H1 (cell line): Measurements from ENCODE around the gene RBM47. TPM values are rescaled to one million over a fixed set of nuclear protein-coding genes. Genes with fewer than 3 reads are reported as not detected.

ENCODE experiments used
- ASH2L ChIP-seq: fragments of 200-600, 300-600 bp; sonication (generic); IDR thresholded peaks from one replicate; pipeline ENCODE4 v1.7.1; 2017; ENCODE audit warnings: low read length
- CEBPB ChIP-seq: IDR thresholded peaks from 2 replicates; pipeline ENCODE4 v1.6.1; 2012; ENCODE audit warnings: low read depth, low read length
- FOSL1 ChIP-seq: IDR thresholded peaks from 2 replicates; pipeline ENCODE4 v1.6.1; 2011; ENCODE audit warnings: mild to moderate bottlenecking, low read depth, low read length, moderate library complexity; ENCODE audit not compliant: insufficient read depth
- GABPA ChIP-seq: IDR thresholded peaks from 2 replicates; pipeline ENCODE4 v1.6.1; 2011; ENCODE audit warnings: mild to moderate bottlenecking, low read length, moderate library complexity, borderline replicate concordance; ENCODE audit not compliant: insufficient read depth
- HDAC2 ChIP-seq, 2 experiments: fragments of 300-600 bp in 1 of 2; sonication (generic) in 1 of 2; IDR thresholded peaks; 2 replicates each; pipeline ENCODE4 v1.6.1; 2011 to 2012; ENCODE audit warnings: low read depth in 2 of 2, low read length in 2 of 2, mild to moderate bottlenecking in 2 of 2, moderate library complexity in 2 of 2, borderline replicate concordance in 1 of 2, inconsistent platforms in 1 of 2
- JUN ChIP-seq: IDR thresholded peaks from 2 replicates; pipeline ENCODE4 v1.6.1; 2011; ENCODE audit warnings: low read depth, mild to moderate bottlenecking, improper control_type of control experiment, low read length
- KDM1A ChIP-seq: fragments of 200-600, 300-600 bp; sonication (generic); IDR thresholded peaks from 2 replicates; pipeline ENCODE4 v1.7.1; 2016; ENCODE audit warnings: mild to moderate bottlenecking, low read length, borderline replicate concordance
- KDM4A ChIP-seq: IDR thresholded peaks from one replicate; pipeline ENCODE4 v1.7.1; 2012; ENCODE audit warnings: low read depth, mild to moderate bottlenecking, moderate library complexity, low read length, inconsistent platforms; ENCODE audit not compliant: severe bottlenecking
- PHF8 ChIP-seq: fragments of 200-600 bp; sonication (generic); conservative IDR thresholded peaks from 2 replicates; pipeline ENCODE4 v1.7.1; 2012; ENCODE audit warnings: low read depth, mild to moderate bottlenecking, inconsistent platforms, low read length, moderate library complexity
- RNF2 ChIP-seq: fragments of 200-900, 300-1000 bp; sonication (generic); IDR thresholded peaks from 2 replicates; pipeline ENCODE4 v1.7.1; 2016; ENCODE audit warnings: borderline replicate concordance, low read depth, mild to moderate bottlenecking, antibody characterized with exemption, low read length; ENCODE audit not compliant: poor library complexity, severe bottlenecking; ENCODE audit errors: missing control alignments
- polyA plus RNA-seq, 7 experiments: library from polyadenylated mRNA; depleted of rRNA in 3 of 7; stranded (reverse) in 5 of 7; unstranded in 2 of 7; fragments of >200 nt in 5 of 7; fragments of 200-250 nt in 2 of 7; gene quantifications; 1 replicate in 5 of 7; 2 replicates in 1 of 7; 4 replicates in 1 of 7; pipeline versions ENCODE4 v1.2.1 to v1.2.3, GENCODE V29; 2011 to 2013; ENCODE audit warnings: missing spikeins in 2 of 7, mixed read lengths in 2 of 7
- total RNA-seq: library from RNA; stranded (reverse); fragmentation: NEBNext Ultra II Directional; extraction: Animal tissue kit (Norgen Biotek cat#: 25700); gene quantifications from 2 replicates; pipeline ENCODE4 v1.2.1, GENCODE V29; 2021
- TF ChIP-seq, protein P1 (sequence below): IDR thresholded peaks from 2 replicates; pipeline ENCODE4 v1.6.1; 2011; ENCODE audit warnings: low read depth, mild to moderate bottlenecking, low read length; ENCODE audit not compliant: insufficient read depth
- TF ChIP-seq, protein P2 (sequence below): IDR thresholded peaks from 2 replicates; pipeline ENCODE4 v1.6.1; 2012; ENCODE audit warnings: low read length, inconsistent platforms

The RBM47 gene
- total and polyA plus RNA-seq, 2 of the 8 experiments (the other 6 are each of a cell fraction or from before 2014, with no cell fraction given) = 42.8 to 78.9 TPM

DNA sequence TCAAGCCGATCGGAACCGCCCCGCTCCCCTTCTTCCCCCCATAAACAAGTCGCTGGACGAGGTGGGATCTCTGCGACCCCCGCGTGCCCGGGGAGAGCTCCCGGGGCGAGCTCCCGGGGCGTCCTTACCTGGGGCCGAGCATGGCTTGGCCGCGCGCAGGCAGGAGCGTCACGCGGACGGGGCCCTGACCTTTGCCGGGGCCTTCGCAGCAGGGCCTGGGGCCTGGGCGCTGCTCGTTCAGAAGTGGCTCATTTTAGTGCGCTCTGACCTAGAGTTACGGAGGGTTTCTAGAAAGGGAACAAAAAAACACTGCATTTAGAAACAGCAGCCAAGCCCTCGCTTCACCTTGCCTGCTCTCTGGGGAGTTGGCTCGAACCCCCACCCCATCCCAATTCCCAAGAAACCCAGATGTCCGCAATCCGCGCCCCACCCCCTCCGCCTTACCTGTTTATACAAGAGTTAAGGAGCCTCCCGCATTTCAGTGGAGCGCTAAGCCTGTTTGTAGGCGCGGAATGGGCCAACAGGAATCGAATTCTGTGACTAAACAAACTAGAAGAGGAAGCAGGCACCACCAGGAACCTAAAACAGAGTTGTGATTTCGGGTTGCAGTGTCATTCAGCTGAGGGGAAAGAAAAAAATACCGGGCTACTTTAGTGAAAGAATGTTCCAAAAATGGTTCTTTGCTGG lies 814 bp upstream of the RBM47 start (continued):
- TF ChIP-seq FOSL1 (no peak), GABPA (no peak), JUN (no peak), PHF8 (0 out of 2 replicates have a peak, but pooled peaks have one; percentile 10), RNF2 (no peak), ASH2L (peak; percentile 54), KDM1A (no peak), HDAC2 (IDR thresholded peaks at IDR 0.05; ENCODE audit: borderline replicate concordance in 1 of 2, low read depth in 2 of 2, low read length in 2 of 2) (peak in 1 of 2 experiments; percentile 31; a peak in 1 of 4 replicates), CEBPB (no peak), KDM4A (peak; percentile 19)
- TF ChIP-seq, protein P1, sequence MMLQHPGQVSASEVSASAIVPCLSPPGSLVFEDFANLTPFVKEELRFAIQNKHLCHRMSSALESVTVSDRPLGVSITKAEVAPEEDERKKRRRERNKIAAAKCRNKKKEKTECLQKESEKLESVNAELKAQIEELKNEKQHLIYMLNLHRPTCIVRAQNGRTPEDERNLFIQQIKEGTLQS = no peak
- TF ChIP-seq, protein P2, sequence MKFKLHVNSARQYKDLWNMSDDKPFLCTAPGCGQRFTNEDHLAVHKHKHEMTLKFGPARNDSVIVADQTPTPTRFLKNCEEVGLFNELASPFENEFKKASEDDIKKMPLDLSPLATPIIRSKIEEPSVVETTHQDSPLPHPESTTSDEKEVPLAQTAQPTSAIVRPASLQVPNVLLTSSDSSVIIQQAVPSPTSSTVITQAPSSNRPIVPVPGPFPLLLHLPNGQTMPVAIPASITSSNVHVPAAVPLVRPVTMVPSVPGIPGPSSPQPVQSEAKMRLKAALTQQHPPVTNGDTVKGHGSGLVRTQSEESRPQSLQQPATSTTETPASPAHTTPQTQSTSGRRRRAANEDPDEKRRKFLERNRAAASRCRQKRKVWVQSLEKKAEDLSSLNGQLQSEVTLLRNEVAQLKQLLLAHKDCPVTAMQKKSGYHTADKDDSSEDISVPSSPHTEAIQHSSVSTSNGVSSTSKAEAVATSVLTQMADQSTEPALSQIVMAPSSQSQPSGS = no peak
- TF ChIP-seq, all 59 proteins: peak for 7
